DMS53 (cell line): ENCODE measurements around the gene RAPGEF6.

ENCODE experiments used
- DNase-seq: peaks from one replicate; lab custom pipeline; 2025; lab: John Stamatoyannopoulos, UW

RAPGEF6 gene

GRCh38 chr5:131386779-131387178 is 248.2 kb downstream of the RAPGEF6 start:
- DNase-seq = peak; percentile 97

- peak; percentile 39 for DNase-seq
Measured at GRCh38 chr5:131386124-131386523, 248.9 kb downstream of the RAPGEF6 start.

GRCh38 chr5:131384616-131385214 is 250.3 kb downstream of the RAPGEF6 start:
- DNase-seq = no peak

- no peak for DNase-seq
Measured at GRCh38 chr5:131384173-131384572, 250.9 kb downstream of the RAPGEF6 start.

GRCh38 chr5:131382407-131383395 is 252.3 kb downstream of the RAPGEF6 start:
- DNase-seq = peak; percentile 86

GRCh38 chr5:131381777-131382176 is 253.3 kb downstream of the RAPGEF6 start:
- DNase-seq = no peak

- DNase-seq = no peak
Measured at GRCh38 chr5:131381021-131381420, 254.0 kb downstream of the RAPGEF6 start.

GRCh38 chr5:131380238-131380637 is 254.8 kb downstream of the RAPGEF6 start:
- peak; percentile 57 for DNase-seq

GRCh38 chr5:131379723-131380122 is 255.3 kb downstream of the RAPGEF6 start:
- peak; percentile 87 for DNase-seq

- peak; percentile 42 for DNase-seq
Measured at GRCh38 chr5:131378721-131379541, 256.1 kb downstream of the RAPGEF6 start.

GRCh38 chr5:131377785-131378325 is 257.2 kb downstream of the RAPGEF6 start:
- peak; percentile 8 for DNase-seq

GRCh38 chr5:131377346-131377745 is 257.7 kb downstream of the RAPGEF6 start:
- DNase-seq = no peak

GRCh38 chr5:131375351-131375750 is 259.7 kb downstream of the RAPGEF6 start:
- no peak for DNase-seq
